K562 (cell line): ENCODE measurements around the gene TMPRSS5. TPM values are rescaled to one million over a fixed set of nuclear protein-coding genes. Genes with fewer than 3 reads are reported as not detected.

Source experiments
- ATAC-seq: fragments of 200-7000 bp; cut with Tn5 transposase; 3 replicates; pipeline ENCODE4 v1.9.1; 2020; ENCODE audit warnings: moderate library complexity
- BruUV-seq: library from RNA; stranded (reverse); fragments of 400-500 nt; replicated peaks from 2 replicates; lab custom pipeline; 2021; lab: Mats Ljungman, UMichigan
- CTCF ChIA-PET: fragments of 300-600 bp; formaldehyde crosslinking; extraction: SDS; loops from one replicate; lab custom pipeline; 2021; ENCODE audit warnings: low intra/inter-chr PET ratio; lab: Yijun Ruan, JAX
- POLR2A ChIA-PET: fragments of 300-600, 350-650 bp; sonication (Branson Sonifier 250); formaldehyde crosslinking; extraction: SDS; loops from one replicate; lab custom pipeline; 2021; ENCODE audit warnings: antibody characterized with exemption, inconsistent platforms; lab: Yijun Ruan, JAX
- DNase-seq, 4 experiments: peaks; one replicate each; pipeline versions ENCODE4 v3.0.0 to v3.0.0-alpha.2; 2011 to 2018; ENCODE audit warnings: low spot score in 3 of 4, mixed read lengths in 3 of 4; ENCODE audit errors: extremely low read depth in 1 of 4
- FAIRE-seq: peaks from 2 replicates; lab custom pipeline; 2011; peaks lifted over from hg19 to GRCh38; lab: Jason Lieb, UNC
- H2AFZ ChIP-seq: 2 replicates; pipeline ENCODE4 v1.6.0; 2011; ENCODE audit warnings: low read depth, low read length, control low read depth, inconsistent platforms
- H3K27ac ChIP-seq: fragments of 200-600 bp; 3 replicates; pipeline ENCODE4 v1.8.0; 2011; ENCODE audit warnings: low read depth, mild to moderate bottlenecking, control low read depth, inconsistent platforms, low read length, moderate library complexity, mixed read lengths; ENCODE audit errors: extremely low read depth
- H3K27me3 ChIP-seq, 2 experiments: fragments of 300-600 bp in 1 of 2; 2 replicates in 1 of 2; 3 replicates in 1 of 2; pipeline versions ENCODE4 v1.6.0 to v1.8.0; 2011; ENCODE audit warnings: inconsistent platforms in 2 of 2, low read length in 2 of 2, mild to moderate bottlenecking in 1 of 2, mixed read lengths in 1 of 2, moderate library complexity in 1 of 2; ENCODE audit not compliant: control insufficient read depth in 2 of 2, insufficient read depth in 2 of 2
- H3K36me3 ChIP-seq: fragments of 300-600 bp; 3 replicates; pipeline ENCODE4 v1.8.0; 2011; ENCODE audit warnings: mild to moderate bottlenecking, low read length, inconsistent platforms; ENCODE audit not compliant: control insufficient read depth, insufficient read depth
- H3K4me1 ChIP-seq, 2 experiments: fragments of 200-600 bp in 1 of 2; replicated peaks in 1 of 2; 2 replicates in 1 of 2; 3 replicates in 1 of 2; pipeline versions ENCODE4 v1.5.1 to v1.8.0; 2011; ENCODE audit warnings: inconsistent platforms in 2 of 2, low read length in 2 of 2, mild to moderate bottlenecking in 1 of 2, mixed read lengths in 1 of 2, moderate library complexity in 1 of 2; ENCODE audit not compliant: control insufficient read depth in 2 of 2, insufficient read depth in 2 of 2
- H3K4me2 ChIP-seq: 2 replicates; pipeline ENCODE4 v1.6.1; 2011; ENCODE audit warnings: low read length, control low read depth, inconsistent platforms, mixed read lengths; ENCODE audit not compliant: insufficient read depth
- H3K4me3 ChIP-seq: fragments of 200-600 bp; sonication (generic), shearing (Covaris generic); 2 replicates; pipeline ENCODE4 v1.5.1; 2016; ENCODE audit warnings: control low read depth, inconsistent platforms
- H3K79me2 ChIP-seq: fragments of 200-600 bp; 3 replicates; pipeline ENCODE4 v1.8.0; 2011; ENCODE audit warnings: low read length, inconsistent platforms; ENCODE audit not compliant: control insufficient read depth, insufficient read depth
- H3K9ac ChIP-seq, 2 experiments: 2 replicates each; pipeline versions ENCODE4 v1.6.0 to v1.6.1; 2011; ENCODE audit warnings: low read depth in 2 of 2, low read length in 2 of 2, control low read depth in 1 of 2, inconsistent platforms in 1 of 2, mild to moderate bottlenecking in 1 of 2, mixed read lengths in 1 of 2; ENCODE audit not compliant: insufficient read depth in 1 of 2
- H3K9me1 ChIP-seq: one replicate; pipeline ENCODE4 v1.6.0; 2011; ENCODE audit warnings: inconsistent platforms, mild to moderate bottlenecking, low read length, moderate library complexity; ENCODE audit not compliant: control insufficient read depth, insufficient read depth
- H3K9me3 ChIP-seq: replicated peaks from 2 replicates; pipeline ENCODE4 v1.5.1; 2011; ENCODE audit warnings: low read depth, low read length, inconsistent platforms; ENCODE audit not compliant: control insufficient read depth, insufficient read depth
- H4K20me1 ChIP-seq: replicated peaks from 2 replicates; pipeline ENCODE4 v1.6.1; 2011; ENCODE audit warnings: low read length, inconsistent platforms, mixed read lengths; ENCODE audit not compliant: control insufficient read depth, insufficient read depth
- NFYB ChIP-seq: IDR thresholded peaks from 2 replicates; pipeline ENCODE4 v1.6.1; 2011; ENCODE audit warnings: mild to moderate bottlenecking, moderate library complexity; ENCODE audit not compliant: insufficient read length; ENCODE audit errors: extremely low read depth
- SAFB ChIP-seq: fragments of 200-400 bp; formaldehyde crosslinking; IDR thresholded peaks from 2 replicates; pipeline ENCODE4 v1.6.1; 2017; ENCODE audit warnings: low read depth, low read length, borderline replicate concordance
- SMARCA5 ChIP-seq: fragments of 450-650 bp; IDR thresholded peaks from 2 replicates; pipeline ENCODE4 v1.6.1; 2016
- SNIP1 ChIP-seq: fragments of 450-650 bp; IDR thresholded peaks from 2 replicates; pipeline ENCODE4 v1.7.1; 2017; ENCODE audit warnings: low read depth, mild to moderate bottlenecking
- TCF7L2 ChIP-seq: fragments of 150-350 bp; IDR thresholded peaks from 2 replicates; pipeline ENCODE4 v1.6.1; 2016; ENCODE audit warnings: low read depth, mild to moderate bottlenecking, low read length, moderate library complexity
- TOE1 ChIP-seq, 2 experiments: fragments of 450-650 bp in 1 of 2; sonication (generic) in 1 of 2; formaldehyde crosslinking in 1 of 2; IDR thresholded peaks; 2 replicates each; pipeline versions ENCODE4 v1.7.1 to v1.8.0; 2016 to 2022; ENCODE audit warnings: borderline replicate concordance in 2 of 2, mild to moderate bottlenecking in 2 of 2, antibody characterized with exemption in 1 of 2, inconsistent platforms in 1 of 2, low read depth in 1 of 2, missing genetic modification reagents in 1 of 2, moderate library complexity in 1 of 2
- USF1 ChIP-seq: sonication (generic); formaldehyde crosslinking; IDR thresholded peaks from 2 replicates; pipeline ENCODE4 v1.9.0; 2022; ENCODE audit warnings: mild to moderate bottlenecking, missing genetic modification reagents
- ZBTB5 ChIP-seq: fragments of 450-650 bp; IDR thresholded peaks from 2 replicates; pipeline ENCODE4 v1.6.1; 2017; ENCODE audit warnings: antibody characterized with exemption
- ZNF165 ChIP-seq: fragments of 250-450 bp; sonication (Bioruptor Pico); IDR thresholded peaks from 2 replicates; pipeline ENCODE4 v1.4.0; 2020; ENCODE audit warnings: borderline replicate concordance
- WGBS: fragments of 100-300 bp; shearing (Covaris generic); methylation state at CpG from one replicate; pipeline ENCODE4 v1.1.6; 2016; ENCODE audit warnings: low coverage, mixed read lengths; ENCODE audit not compliant: insufficient coverage; ENCODE audit errors: missing lambda C conversion rate; 5-methylcytosine and 5-hydroxymethylcytosine counted together
- in situ Hi-C: fragments of 300-500 bp; cut with MboI; formaldehyde crosslinking; loops from 4 replicates; pipeline ENCODE4 v1.15.0; 2018; ENCODE audit warnings: inconsistent platforms, mixed read lengths
- intact Hi-C: fragments of 100-400 bp; cut with micrococcal nuclease; formaldehyde crosslinking; loops from 2 replicates; pipeline ENCODE4 v1.14.2; 2022
- polyA plus RNA-seq, 8 experiments: library from polyadenylated mRNA; depleted of rRNA in 4 of 8; stranded (reverse) in 5 of 8; unstranded in 3 of 8; fragments of >200 nt; fragmentation: Nextera tagmentation in 2 of 8; fragmentation: Illumina TruSeq in 1 of 8; extraction: Ambion mirVana in 2 of 8; extraction: Trizol in 1 of 8; gene quantifications; 2 replicates each; pipeline versions ENCODE4 v1.2.1 to v1.2.3, GENCODE V29; 2011 to 2014; ENCODE audit warnings: inconsistent platforms in 1 of 8, missing spikeins in 1 of 8
- total RNA-seq, 7 experiments: library from RNA; depleted of rRNA in 6 of 7; stranded (reverse); fragments of >200 nt in 6 of 7; fragmentation: Illumina TruSeq in 2 of 7; extraction: Trizol in 2 of 7; gene quantifications; 2 replicates each; pipeline versions ENCODE4 v1.2.1 to v1.2.3, GENCODE V29; 2011 to 2021; ENCODE audit warnings: low replicate concordance in 1 of 7

TMPRSS5 gene
- total and polyA plus RNA-seq, 9 of the 15 experiments (the other 6 are each of a cell fraction or from before 2014, with no cell fraction given): 0.07 to 0.49 (median 0.17) TPM; not detected in 1

- H3K79me2 ChIP-seq: no peaks in the 10 kb centered on the region
- in situ Hi-C loops (no loop called here), intact Hi-C loops (no loop called here)
- no peak; the same call in 2 of the 3 replicates for ATAC-seq
- H3K27me3 ChIP-seq: no peaks in the 10 kb centered on the region
- H4K20me1 ChIP-seq: no peaks in the 10 kb centered on the region
- H3K4me1 ChIP-seq: peaks cover 25 to 28% of the 10 kb centered on the region in 2 experiments
- ChIA-PET POLR2A (no interaction called here), CTCF (no interaction called here)
- H3K4me3 ChIP-seq: no peak overlapping the region
- no peak for FAIRE-seq
- H3K9ac ChIP-seq: peak overlapping the region in 1 of 2 experiments; percentile 4; a peak in 1 of 4 replicates
- BruUV-seq: no TSS peak
- H3K36me3 ChIP-seq: no peaks in the 10 kb centered on the region
- TF ChIP-seq TOE1 (IDR thresholded peaks at IDR 0.05; ENCODE audit: borderline replicate concordance): no peak
- no peak for TF ChIP-seq TOE1 (CRISPR knock-in tag; IDR thresholded peaks at IDR 0.05; ENCODE audit: borderline replicate concordance, low read depth)
- TF ChIP-seq SAFB: no peak
- TF ChIP-seq TCF7L2: no peak
- no peak for TF ChIP-seq ZBTB5
- no peak for TF ChIP-seq SMARCA5
- no peak for TF ChIP-seq NFYB
- no peak for TF ChIP-seq ZNF165 (CRISPR knock-in tag)
- no peak for TF ChIP-seq SNIP1
- TF ChIP-seq USF1 (CRISPR knock-in tag): no peak
- H3K27ac ChIP-seq: no peak overlapping the region
- H3K9me1 ChIP-seq: no peaks in the 10 kb centered on the region
- no peaks in the 10 kb centered on the region for H3K9me3 ChIP-seq
- DNase-seq: no peak
- 67% methylated on average over 5 of the region's 6 CpGs for whole genome bisulfite sequencing
- H2AFZ ChIP-seq: no peak overlapping the region
- H3K4me2 ChIP-seq: no peak overlapping the region
Measured at GRCh38 chr11:113683481-113684046, 22.5 kb downstream of the TMPRSS5 start.
